ENCODE results near the gene USH2A.

Gene USH2A

DNA sequence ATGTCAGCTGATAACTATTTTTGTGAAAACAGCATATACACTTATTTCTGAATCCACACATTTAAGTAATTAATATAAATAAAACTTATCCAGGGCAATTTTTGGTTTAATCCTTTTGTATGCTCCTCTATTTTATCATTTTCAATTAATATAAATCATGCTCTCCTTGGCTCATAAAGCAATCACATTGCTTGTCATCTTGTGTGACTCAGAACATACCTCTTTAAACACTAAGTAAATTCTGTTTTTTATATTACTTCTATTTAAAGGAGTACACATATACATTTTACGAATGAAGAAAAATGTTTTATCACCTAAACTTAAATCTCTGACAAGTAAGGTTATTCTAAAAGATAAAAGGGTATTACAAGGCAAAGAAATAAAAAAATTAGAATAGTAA is 175.3 kb downstream of the USH2A start:
- H3K4me3 ChIP-seq (ENCODE audit: low read depth, low read length) = no peak overlapping the region
- H3K36me3 ChIP-seq (ENCODE audit: control insufficient read depth in 2 of 2, insufficient read depth in 1 of 2, low read length in 2 of 2) = no peaks in the 10 kb centered on the region
- no peak overlapping the region for H3K27ac ChIP-seq (ENCODE audit: extremely low read depth, low read depth, low read length)
- ChIA-PET CTCF (interaction anchor here (1.1 kb wide), 1 partner anchor 27 kb away, joined by 5 read pairs; no protein-coding TSS in a partner anchor), POLR2A (no interaction called here)
- TF ChIP-seq BCL6B (tag by site-specific recombination; IDR thresholded peaks at IDR 0.05) (no peak), ZFP69B (tag by site-specific recombination; IDR thresholded peaks at IDR 0.05) (no peak), ZSCAN4 (tag by site-specific recombination; IDR thresholded peaks at IDR 0.05) (no peak), ZNF416 (tag by site-specific recombination; IDR thresholded peaks at IDR 0.05) (no peak), ZSCAN16 (tag by site-specific recombination; IDR thresholded peaks at IDR 0.05) (no peak), ZFP3 (tag by site-specific recombination; IDR thresholded peaks at IDR 0.05; ENCODE audit: low read depth) (no peak), MYNN (tag by site-specific recombination; IDR thresholded peaks at IDR 0.05; ENCODE audit: borderline replicate concordance) (no peak), ZNF404 (tag by site-specific recombination; IDR thresholded peaks at IDR 0.05) (no peak), ZNF423 (tag by site-specific recombination; IDR thresholded peaks at IDR 0.05) (no peak), ZNF18 (tag by site-specific recombination; IDR thresholded peaks at IDR 0.05) (no peak), ZNF510 (tag by site-specific recombination; IDR thresholded peaks at IDR 0.05; ENCODE audit: insufficient replicate concordance) (no peak), ZNF335 (tag by site-specific recombination; conservative IDR thresholded peaks at IDR 0.05) (no peak), ZNF791 (tag by site-specific recombination; IDR thresholded peaks at IDR 0.05) (no peak), SETDB1 (IDR thresholded peaks at IDR 0.05; ENCODE audit: insufficient read length, low read length) (no peak), TRIM28 (IDR thresholded peaks at IDR 0.05; ENCODE audit: borderline replicate concordance, low read length) (no peak), ZNF530 (tag by site-specific recombination; IDR thresholded peaks at IDR 0.05; ENCODE audit: low read depth) (no peak)
- TF ChIP-seq, protein P1, sequence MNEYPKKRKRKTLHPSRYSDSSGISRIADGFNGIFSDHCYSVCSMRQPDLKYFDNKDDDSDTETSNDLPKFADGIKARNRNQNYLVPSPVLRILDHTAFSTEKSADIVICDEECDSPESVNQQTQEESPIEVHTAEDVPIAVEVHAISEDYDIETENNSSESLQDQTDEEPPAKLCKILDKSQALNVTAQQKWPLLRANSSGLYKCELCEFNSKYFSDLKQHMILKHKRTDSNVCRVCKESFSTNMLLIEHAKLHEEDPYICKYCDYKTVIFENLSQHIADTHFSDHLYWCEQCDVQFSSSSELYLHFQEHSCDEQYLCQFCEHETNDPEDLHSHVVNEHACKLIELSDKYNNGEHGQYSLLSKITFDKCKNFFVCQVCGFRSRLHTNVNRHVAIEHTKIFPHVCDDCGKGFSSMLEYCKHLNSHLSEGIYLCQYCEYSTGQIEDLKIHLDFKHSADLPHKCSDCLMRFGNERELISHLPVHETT (tag by site-specific recombination; IDR thresholded peaks at IDR 0.05) = no peak
- TF ChIP-seq, protein P2, sequence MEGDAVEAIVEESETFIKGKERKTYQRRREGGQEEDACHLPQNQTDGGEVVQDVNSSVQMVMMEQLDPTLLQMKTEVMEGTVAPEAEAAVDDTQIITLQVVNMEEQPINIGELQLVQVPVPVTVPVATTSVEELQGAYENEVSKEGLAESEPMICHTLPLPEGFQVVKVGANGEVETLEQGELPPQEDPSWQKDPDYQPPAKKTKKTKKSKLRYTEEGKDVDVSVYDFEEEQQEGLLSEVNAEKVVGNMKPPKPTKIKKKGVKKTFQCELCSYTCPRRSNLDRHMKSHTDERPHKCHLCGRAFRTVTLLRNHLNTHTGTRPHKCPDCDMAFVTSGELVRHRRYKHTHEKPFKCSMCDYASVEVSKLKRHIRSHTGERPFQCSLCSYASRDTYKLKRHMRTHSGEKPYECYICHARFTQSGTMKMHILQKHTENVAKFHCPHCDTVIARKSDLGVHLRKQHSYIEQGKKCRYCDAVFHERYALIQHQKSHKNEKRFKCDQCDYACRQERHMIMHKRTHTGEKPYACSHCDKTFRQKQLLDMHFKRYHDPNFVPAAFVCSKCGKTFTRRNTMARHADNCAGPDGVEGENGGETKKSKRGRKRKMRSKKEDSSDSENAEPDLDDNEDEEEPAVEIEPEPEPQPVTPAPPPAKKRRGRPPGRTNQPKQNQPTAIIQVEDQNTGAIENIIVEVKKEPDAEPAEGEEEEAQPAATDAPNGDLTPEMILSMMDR (tag by site-specific recombination; IDR thresholded peaks at IDR 0.05) = no peak
- H3K4me1 ChIP-seq (ENCODE audit: control insufficient read depth, insufficient read depth, low read length) = no peaks in the 10 kb centered on the region
- H3K9me3 ChIP-seq (ENCODE audit: control insufficient read depth, insufficient read depth, low read depth, low read length) = no peaks in the 10 kb centered on the region

DNA sequence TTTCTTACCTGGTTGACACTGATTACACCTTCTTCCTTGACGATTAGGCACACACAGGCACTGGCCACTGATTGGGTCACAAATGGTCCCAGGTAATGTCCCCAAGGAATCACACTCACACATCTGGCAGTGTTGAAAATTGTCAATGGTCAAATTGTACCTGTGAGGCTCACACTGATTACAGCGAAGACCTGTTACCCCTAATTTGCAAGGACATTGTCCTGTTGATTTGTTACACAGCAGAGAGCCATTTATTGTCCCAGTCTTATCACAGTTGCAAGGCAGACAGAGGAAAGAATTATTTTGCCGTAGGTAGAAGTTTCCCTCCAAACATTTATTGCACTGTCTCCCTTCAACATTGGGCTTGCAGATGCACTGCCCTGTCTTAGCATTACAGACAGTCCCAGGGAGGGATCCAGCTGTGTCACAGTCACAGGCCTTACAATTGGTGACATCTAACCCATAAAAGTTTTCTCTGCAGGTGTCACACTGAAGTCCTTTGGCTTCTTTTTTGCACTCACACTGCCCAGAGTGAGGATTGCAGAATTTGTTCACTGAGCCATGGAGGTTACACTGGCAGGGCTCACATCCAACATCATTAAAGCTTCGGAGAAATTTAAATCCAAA is 176.6 kb downstream of the USH2A start:
- H3K9me3 ChIP-seq (ENCODE audit: control insufficient read depth, insufficient read depth, low read depth, low read length) = no peaks in the 10 kb centered on the region
- POLR2A ChIA-PET = no interaction called here
- no peak for TF ChIP-seq SALL2 (tag by site-specific recombination; IDR thresholded peaks at IDR 0.05; ENCODE audit: borderline replicate concordance)
- TF ChIP-seq GLIS1 (tag by site-specific recombination; IDR thresholded peaks at IDR 0.05) = no peak
- TF ChIP-seq ZNF274 (IDR thresholded peaks at IDR 0.05; ENCODE audit: low read length) = no peak
- TF ChIP-seq ZNF274 (tag by site-specific recombination; IDR thresholded peaks at IDR 0.05; ENCODE audit: borderline replicate concordance) = no peak
- no peak for TF ChIP-seq OVOL3 (tag by site-specific recombination; IDR thresholded peaks at IDR 0.05)
- TF ChIP-seq ZNF148 (tag by site-specific recombination; IDR thresholded peaks at IDR 0.05; ENCODE audit: borderline replicate concordance) = no peak
- no peak for TF ChIP-seq ZNF677 (tag by site-specific recombination; IDR thresholded peaks at IDR 0.05)

More for the DNA sequence above, 176.6 kb downstream of the USH2A start:
- Histone ChIP-seq H3K4me1 (ENCODE audit: control insufficient read depth, insufficient read depth, low read length) (no peaks in the 10 kb centered on the region), H3K27ac (ENCODE audit: extremely low read depth, low read depth, low read length) (no peak overlapping the region), H3K36me3 (ENCODE audit: control insufficient read depth in 2 of 2, insufficient read depth in 1 of 2, low read length in 2 of 2) (no peaks in the 10 kb centered on the region), H3K4me3 (ENCODE audit: low read depth, low read length) (no peak overlapping the region)
- CTCF ChIA-PET = interaction anchor here (0.8 kb wide), 1 partner anchor 25 kb away, joined by 4 read pairs; no protein-coding TSS in a partner anchor

Measured in HEK293 (cell line).